Sigmoid colon (tissue), 3 donors: ENCODE results near the gene THYN1.

ENCODE experiments used
- CTCF ChIP-seq, 4 experiments: fragments of 450-650 bp in 3 of 4; fragments of 200-600 bp in 1 of 4; IDR thresholded peaks; one replicate each; pipeline ENCODE4 v1.5.1; 2016 to 2019; ENCODE audit warnings: antibody characterized with exemption in 4 of 4, mild to moderate bottlenecking in 3 of 4, moderate library complexity in 2 of 4
- POLR2A ChIP-seq, 2 donors: fragments of 450-650 bp; IDR thresholded peaks; one replicate each; pipeline ENCODE4 v1.6.1; 2016; ENCODE audit warnings: antibody characterized with exemption in 2 of 2, mild to moderate bottlenecking in 2 of 2, moderate library complexity in 2 of 2

GRCh38 chr11:134207538-134208239, 45.5 kb downstream of the THYN1 start:
- TF ChIP-seq POLR2A (IDR thresholded peaks at IDR 0.05): no peak
- peak; percentile 8 to 62 (median 44) for TF ChIP-seq CTCF (IDR thresholded peaks at IDR 0.05)
